Activated CD8-positive, alpha-beta memory T cell treated with anti-CD3 and anti-CD28 coated beads, Interleukin-2, amount 10 ng/mL, durations not matched to agents 7 days and 5 days (primary cell): ENCODE results near the gene OR2A25. TPM values are rescaled to one million over a fixed set of nuclear protein-coding genes. Genes with fewer than 3 reads are reported as not detected.
"Not testable (repeated sequence)": the region's sequence is repeated elsewhere in the genome, so short reads cannot be mapped to it uniquely, and the experiment has no call there.

Experiments
- ATAC-seq: fragments of 150-1000 bp; cut with Tn5 transposase; one replicate; pipeline ENCODE4 v1.10.0; 2021; ENCODE audit warnings: moderate library complexity
- CTCF ChIA-PET: fragments of 350-600 bp; sonication (Branson Sonifier 250); formaldehyde crosslinking; loops from one replicate; lab custom pipeline; 2021; ENCODE audit warnings: antibody characterized with exemption; lab: Charles Lee
- DNase-seq: peaks from one replicate; pipeline ENCODE4 v3.0.0-alpha.2; 2020
- H3K27ac Mint-ChIP-seq: one replicate; pipeline ENCODE4 v1.8.0; 2021; ENCODE audit warnings: mild to moderate bottlenecking, mixed read lengths
- H3K27me3 Mint-ChIP-seq: one replicate; pipeline ENCODE4 v1.8.0; 2021; ENCODE audit warnings: mixed read lengths
- H3K36me3 Mint-ChIP-seq: one replicate; pipeline ENCODE4 v1.8.0; 2021; ENCODE audit warnings: mild to moderate bottlenecking, mixed read lengths
- H3K4me1 Mint-ChIP-seq: one replicate; pipeline ENCODE4 v1.8.0; 2021; ENCODE audit warnings: mixed read lengths
- H3K4me3 Mint-ChIP-seq: one replicate; pipeline ENCODE4 v1.8.0; 2021; ENCODE audit warnings: mild to moderate bottlenecking, moderate library complexity, mixed read lengths
- H3K9me3 Mint-ChIP-seq: one replicate; pipeline ENCODE4 v1.8.0; 2022; ENCODE audit warnings: low read depth, mixed read lengths
- total RNA-seq, 2 experiments: library from RNA; stranded (reverse); gene quantifications; one replicate each; pipeline ENCODE4 v1.2.3, GENCODE V29; 2021

The OR2A25 gene
- total RNA-seq, 2 experiments from 2014 or later, result not detected

DNA sequence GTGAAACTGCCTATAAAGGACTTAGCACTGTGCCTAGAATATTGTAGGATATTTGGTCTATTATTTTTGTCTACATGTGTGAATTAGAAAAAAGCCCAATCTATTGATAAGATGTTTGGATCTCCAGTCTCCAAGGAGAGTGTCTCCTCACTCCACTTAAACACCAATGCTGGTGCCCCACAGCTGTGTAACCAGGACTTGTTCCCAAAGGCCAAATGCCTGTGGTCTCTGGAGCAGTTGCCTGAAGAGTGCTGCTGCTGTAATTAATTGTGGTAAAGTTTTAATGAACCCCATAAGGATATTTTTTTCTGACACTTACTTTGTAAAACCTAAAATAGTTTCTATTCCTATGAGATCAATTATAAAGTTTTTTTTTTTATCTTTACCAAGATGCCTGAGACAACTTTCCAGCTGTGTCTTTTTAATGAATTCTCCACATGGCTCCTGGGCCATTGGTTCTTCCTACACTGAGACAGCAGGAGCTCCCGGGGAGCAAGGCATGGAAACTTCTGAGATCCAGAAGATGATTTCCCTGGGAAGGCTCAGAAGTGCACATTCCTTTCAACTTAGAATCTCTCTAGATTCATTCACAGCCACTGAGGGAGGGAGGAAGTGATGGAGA, 32.1 kb upstream of the OR2A25 start:
- no peak for DNase-seq
- Mint-ChIP-seq H3K4me3 (no peak overlapping the region), H3K4me1 (no peaks in the 10 kb centered on the region), H3K9me3 (no peaks in the 10 kb centered on the region), H3K27ac (no peak overlapping the region), H3K27me3 (peaks cover 11% of the 10 kb centered on the region), H3K36me3 (no peaks in the 10 kb centered on the region)
- CTCF ChIA-PET, result no interaction called here
- no peak for ATAC-seq

GRCh38 chr7:144038887-144039286, 30.7 kb upstream of the OR2A25 start:
- Mint-ChIP-seq H3K36me3 (no peaks in the 10 kb centered on the region), H3K27ac (no peak overlapping the region), H3K4me3 (no peak overlapping the region), H3K4me1 (no peaks in the 10 kb centered on the region), H3K27me3 (peaks cover 12% of the 10 kb centered on the region), H3K9me3 (no peaks in the 10 kb centered on the region)
- DNase-seq (no peak), ATAC-seq (no peak)
- CTCF ChIA-PET, result no interaction called here

DNA sequence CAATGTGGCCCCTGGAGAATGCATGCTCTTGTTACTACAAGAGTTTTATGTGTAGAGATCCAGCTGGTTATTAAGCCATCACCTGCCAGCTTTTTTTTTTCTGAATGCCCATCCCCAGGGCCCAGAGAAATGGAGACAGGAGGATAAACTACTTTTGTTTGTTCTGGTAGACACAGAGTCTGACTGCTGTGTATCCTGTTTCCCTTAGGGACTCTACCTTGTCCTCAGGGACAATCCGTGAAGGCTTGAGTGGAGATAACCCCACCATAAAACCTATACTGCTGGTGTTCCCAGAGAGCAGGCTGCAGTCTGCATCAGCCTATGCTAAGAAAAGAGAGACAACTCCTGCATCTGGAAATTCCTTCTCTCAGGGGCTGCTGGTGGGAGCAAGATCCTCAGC, 21.0 kb upstream of the OR2A25 start, which contains the start of gene OR2A5:
OR2A5 (plus strand) TSS at position 301 of the 400 bp plus-strand sequence. CDS start 1,454 bp downstream, outside the sequence.
- no peak within 1 kb of the TSS for H3K27ac Mint-ChIP-seq
- CTCF ChIA-PET, result no interaction called here
- H3K4me3 Mint-ChIP-seq, result no peak within 1 kb of the TSS
- no peaks in the 10 kb centered on the region for H3K4me1 Mint-ChIP-seq
- DNase-seq, result no peak
- H3K36me3 Mint-ChIP-seq, result no peaks in the 10 kb centered on the region
- no peak for ATAC-seq
- peaks cover 13% of the 10 kb centered on the region for H3K27me3 Mint-ChIP-seq
- H3K9me3 Mint-ChIP-seq, result no peaks in the 10 kb centered on the region

DNA sequence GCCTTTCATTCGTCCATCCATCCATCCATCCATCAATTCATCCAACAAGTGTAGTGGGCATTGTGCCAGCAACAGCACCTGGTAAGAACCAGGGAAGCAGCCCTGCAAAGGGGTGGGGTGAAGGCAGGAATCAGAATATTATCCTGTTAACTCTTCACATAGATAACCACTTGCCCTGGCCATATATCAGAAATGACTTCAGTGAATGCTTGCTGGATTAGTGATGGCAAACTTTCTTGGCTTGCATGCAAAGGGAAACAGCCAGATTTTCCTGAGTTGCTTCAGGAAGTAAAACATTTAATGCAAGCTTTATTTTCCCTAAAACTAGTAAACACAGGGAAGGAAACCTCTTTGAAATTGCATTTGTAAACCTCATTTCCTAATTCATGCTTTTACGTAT, 20.1 kb upstream of the OR2A25 start:
- H3K9me3 Mint-ChIP-seq, result no peaks in the 10 kb centered on the region

GRCh38 chr7:144050093-144050492, 19.5 kb upstream of the OR2A25 start:
- H3K27me3 Mint-ChIP-seq, result peaks cover 12% of the 10 kb centered on the region
- H3K4me1 Mint-ChIP-seq, result no peaks in the 10 kb centered on the region
- H3K27ac Mint-ChIP-seq, result no peak overlapping the region
- no peak overlapping the region for H3K4me3 Mint-ChIP-seq
- DNase-seq, result no peak
- CTCF ChIA-PET, result no interaction called here
- ATAC-seq, result no peak
- no peaks in the 10 kb centered on the region for H3K36me3 Mint-ChIP-seq
- H3K9me3 Mint-ChIP-seq, result no peaks in the 10 kb centered on the region

More for the DNA sequence above, 20.1 kb upstream of the OR2A25 start:
- no peak for ATAC-seq
- Mint-ChIP-seq H3K36me3 (no peaks in the 10 kb centered on the region), H3K27ac (no peak overlapping the region), H3K4me1 (no peaks in the 10 kb centered on the region), H3K4me3 (no peak overlapping the region), H3K27me3 (peaks cover 12% of the 10 kb centered on the region)
- no peak for DNase-seq
- CTCF ChIA-PET, result no interaction called here

DNA sequence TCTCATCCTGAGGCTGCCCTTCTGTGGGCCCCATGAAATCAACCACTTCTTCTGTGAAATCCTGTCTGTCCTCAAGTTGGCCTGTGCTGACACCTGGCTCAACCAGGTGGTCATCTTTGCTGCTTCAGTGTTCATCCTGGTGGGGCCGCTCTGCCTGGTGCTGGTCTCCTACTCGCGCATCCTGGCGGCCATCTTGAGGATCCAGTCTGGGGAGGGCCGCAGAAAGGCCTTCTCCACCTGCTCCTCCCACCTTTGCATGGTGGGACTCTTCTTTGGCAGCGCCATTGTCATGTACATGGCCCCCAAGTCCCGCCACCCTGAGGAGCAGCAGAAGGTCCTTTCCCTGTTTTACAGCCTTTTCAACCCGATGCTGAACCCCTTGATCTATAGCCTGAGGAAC, 18.7 kb upstream of the OR2A25 start:
- H3K27me3 Mint-ChIP-seq, result peaks cover 12% of the 10 kb centered on the region
- H3K4me1 Mint-ChIP-seq, ATAC-seq, H3K9me3 Mint-ChIP-seq, H3K4me3 Mint-ChIP-seq, H3K27ac Mint-ChIP-seq, CTCF ChIA-PET, H3K36me3 Mint-ChIP-seq, DNase-seq: not testable (repeated sequence)

DNA sequence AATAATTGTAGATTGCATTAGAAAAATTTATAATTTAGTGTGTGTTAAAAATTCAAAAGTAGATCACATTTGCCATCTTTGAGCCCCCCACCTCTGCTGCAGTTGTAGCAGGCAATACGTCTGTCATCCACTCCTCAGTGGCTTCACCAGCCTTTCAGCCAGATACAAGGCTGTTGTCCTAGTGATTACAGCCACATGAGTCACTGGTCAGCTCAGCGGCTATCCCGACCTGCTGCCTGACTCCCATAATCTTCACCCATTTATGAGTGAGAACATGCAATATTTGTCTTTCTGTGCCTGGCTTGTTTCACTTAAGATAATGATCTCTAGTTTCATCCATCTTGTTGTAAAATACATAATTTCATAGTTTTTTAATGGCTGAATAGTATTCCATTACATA, 11.7 kb upstream of the OR2A25 start:
- Mint-ChIP-seq H3K27me3 (no peaks in the 10 kb centered on the region), H3K9me3 (no peaks in the 10 kb centered on the region), H3K36me3 (no peaks in the 10 kb centered on the region), H3K27ac (no peak overlapping the region), H3K4me3 (no peak overlapping the region), H3K4me1 (no peaks in the 10 kb centered on the region)
- DNase-seq (no peak), ATAC-seq (no peak)
- CTCF ChIA-PET, result interaction anchor here (1.0 kb wide), 1 partner anchor 70 kb away, joined by 3 read pairs; no protein-coding TSS in a partner anchor

GRCh38 chr7:144063710-144064109, 5.9 kb upstream of the OR2A25 start:
- peaks cover 6% of the 10 kb centered on the region for H3K27me3 Mint-ChIP-seq
- no peaks in the 10 kb centered on the region for H3K4me1 Mint-ChIP-seq
- CTCF ChIA-PET, result interaction anchor here (1.0 kb wide), 1 partner anchor 65 kb away, joined by 3 read pairs; no protein-coding TSS in a partner anchor

DNA sequence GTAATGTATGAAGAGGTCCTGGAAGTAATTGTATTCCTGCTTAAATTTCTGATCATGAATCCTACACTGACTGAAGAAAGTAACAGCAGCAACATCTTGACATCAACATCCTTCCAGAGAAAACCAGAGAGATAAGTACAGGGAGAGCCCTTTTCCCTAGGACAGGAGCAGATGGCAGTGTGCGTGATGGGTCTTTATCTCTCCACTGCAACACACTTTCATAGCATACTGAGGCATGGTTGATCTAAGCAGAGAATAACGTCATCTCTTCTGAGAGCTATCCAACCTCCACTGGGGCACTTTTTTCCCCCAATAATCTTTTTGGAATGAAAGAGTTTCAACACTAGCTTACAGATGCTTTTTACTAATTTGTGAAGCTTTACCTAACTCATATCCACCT, 342 bp downstream of the OR2A25 start:
- no peak overlapping the region for H3K4me3 Mint-ChIP-seq
- CTCF ChIA-PET, result no interaction called here
- no peaks in the 10 kb centered on the region for H3K36me3 Mint-ChIP-seq
- DNase-seq, result no peak
- H3K9me3 Mint-ChIP-seq, result no peaks in the 10 kb centered on the region
- no peaks in the 10 kb centered on the region for H3K4me1 Mint-ChIP-seq
- peaks cover 6% of the 10 kb centered on the region for H3K27me3 Mint-ChIP-seq
- ATAC-seq, result no peak
- no peak overlapping the region for H3K27ac Mint-ChIP-seq

More at GRCh38 chr7:144063710-144064109, 5.9 kb upstream of the OR2A25 start:
- no peak for ATAC-seq
- Mint-ChIP-seq H3K4me3 (no peak overlapping the region), H3K27ac (no peak overlapping the region), H3K9me3 (no peaks in the 10 kb centered on the region), H3K36me3 (no peaks in the 10 kb centered on the region)
- DNase-seq, result no peak

- H3K27ac Mint-ChIP-seq, result no peak overlapping the region
- ATAC-seq (no peak), DNase-seq (no peak)
- no peaks in the 10 kb centered on the region for H3K27me3 Mint-ChIP-seq
- no peaks in the 10 kb centered on the region for H3K4me1 Mint-ChIP-seq
- H3K4me3 Mint-ChIP-seq, result no peak overlapping the region
- CTCF ChIA-PET, result no interaction called here
- H3K36me3 Mint-ChIP-seq, result no peaks in the 10 kb centered on the region
- H3K9me3 Mint-ChIP-seq, result no peaks in the 10 kb centered on the region
Observed at GRCh38 chr7:144074374-144074773, 4.8 kb downstream of the OR2A25 start.

DNA sequence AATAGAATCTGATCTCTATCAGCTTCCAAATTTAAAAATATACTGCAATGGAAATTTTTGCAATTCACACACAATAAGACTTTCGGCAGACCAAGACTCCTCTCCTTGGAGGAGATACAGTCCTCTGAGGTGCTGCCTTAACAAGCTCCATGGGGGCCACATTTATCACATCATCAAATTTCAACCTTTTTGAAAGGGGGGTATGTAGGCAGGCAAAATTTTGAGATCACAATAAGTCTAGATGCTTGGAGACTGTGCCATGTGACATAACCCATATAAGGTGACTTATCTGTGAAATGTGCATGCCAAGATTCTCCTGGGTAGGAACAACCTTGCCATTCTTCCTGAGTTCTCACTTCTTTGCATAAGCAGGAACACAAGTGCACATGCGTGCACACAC, 16.4 kb downstream of the OR2A25 start, which contains the start of gene OR2A12:
OR2A12 (plus strand) TSS at position 301 of the 400 bp plus-strand sequence. CDS start 8,830 bp downstream, outside the sequence.
- Mint-ChIP-seq H3K4me1 (no peaks in the 10 kb centered on the region), H3K9me3 (no peaks in the 10 kb centered on the region), H3K27me3 (peaks cover 2% of the 10 kb centered on the region), H3K36me3 (no peaks in the 10 kb centered on the region), H3K27ac (no peak within 1 kb of the TSS), H3K4me3 (no peak within 1 kb of the TSS)
- CTCF ChIA-PET, result no interaction called here
- no peak for ATAC-seq
- no peak for DNase-seq

DNA sequence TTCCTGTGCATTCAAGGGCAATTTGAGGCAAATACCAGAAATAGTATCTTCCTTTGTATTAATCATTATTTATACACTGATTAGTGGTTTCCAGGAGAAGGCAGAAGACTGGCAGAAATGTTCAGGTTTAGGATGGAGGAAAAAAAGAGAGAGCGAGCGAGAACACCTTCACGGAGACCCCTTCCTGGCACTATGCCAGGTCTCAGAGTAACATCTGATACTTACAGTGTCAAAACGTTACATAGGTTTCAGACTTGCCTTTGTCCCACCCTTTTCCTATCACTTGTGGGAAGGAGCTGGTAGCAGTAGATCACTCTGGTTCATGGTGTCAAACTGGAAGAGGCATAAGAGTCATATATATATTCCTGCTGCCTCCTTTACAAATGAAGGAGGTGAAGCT, 17.1 kb downstream of the OR2A25 start:
- no peaks in the 10 kb centered on the region for H3K9me3 Mint-ChIP-seq
- peaks cover 2% of the 10 kb centered on the region for H3K27me3 Mint-ChIP-seq
- no peaks in the 10 kb centered on the region for H3K36me3 Mint-ChIP-seq
- no peak overlapping the region for H3K4me3 Mint-ChIP-seq
- ATAC-seq (no peak), DNase-seq (no peak)
- no peak overlapping the region for H3K27ac Mint-ChIP-seq
- H3K4me1 Mint-ChIP-seq, result no peaks in the 10 kb centered on the region
- CTCF ChIA-PET, result no interaction called here

DNA sequence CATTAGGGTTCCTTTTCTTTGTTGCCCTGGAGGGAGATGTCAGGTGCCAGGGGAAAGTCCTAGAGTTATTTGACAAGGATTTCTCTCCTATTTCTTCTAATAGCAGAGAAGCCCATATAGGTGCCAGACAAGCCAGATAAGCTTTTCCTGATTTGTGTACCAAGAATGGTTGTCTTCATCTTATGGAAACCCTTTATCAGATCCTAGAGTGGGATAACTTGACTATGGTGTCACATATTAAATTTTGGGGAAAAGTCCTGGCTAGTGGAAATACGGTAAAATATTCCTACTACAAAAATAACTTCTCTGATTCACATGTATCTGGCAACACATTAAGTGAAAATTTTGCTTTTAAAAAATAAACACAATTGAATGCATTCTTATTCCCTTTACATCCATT, 17.6 kb downstream of the OR2A25 start:
- Mint-ChIP-seq H3K9me3 (no peaks in the 10 kb centered on the region), H3K4me1 (no peaks in the 10 kb centered on the region), H3K27ac (no peak overlapping the region), H3K27me3 (peaks cover 2% of the 10 kb centered on the region), H3K4me3 (no peak overlapping the region), H3K36me3 (no peaks in the 10 kb centered on the region)
- ATAC-seq, result no peak
- CTCF ChIA-PET, result no interaction called here
- DNase-seq, result no peak

- no peaks in the 10 kb centered on the region for H3K4me1 Mint-ChIP-seq
- DNase-seq (no peak), ATAC-seq (no peak)
- no peak overlapping the region for H3K4me3 Mint-ChIP-seq
- H3K9me3 Mint-ChIP-seq, result peaks cover 2% of the 10 kb centered on the region
- CTCF ChIA-PET, result no interaction called here
- no peaks in the 10 kb centered on the region for H3K36me3 Mint-ChIP-seq
- H3K27me3 Mint-ChIP-seq, result peaks cover 2% of the 10 kb centered on the region
- H3K27ac Mint-ChIP-seq, result no peak overlapping the region
Observed at GRCh38 chr7:144090667-144091066, 21.1 kb downstream of the OR2A25 start.
